ENCODE data around the gene GIPC3.

Gene GIPC3

GRCh38 chr19:3585301-3586126 is at the start of gene GIPC3:
Gene GIPC3 (plus strand): TSS chr19:3585478. CDS start chr19:3585598, 120 bp downstream.
- no peak for DNase-seq

GRCh38 chr19:3535563-3535965 is 49.7 kb upstream of the GIPC3 start:
- no peak for DNase-seq

- no peak for DNase-seq
Observed at GRCh38 chr19:3535981-3536380, 49.3 kb upstream of the GIPC3 start.

- DNase-seq = no peak
Observed at GRCh38 chr19:3536429-3537100, 48.7 kb upstream of the GIPC3 start.

GRCh38 chr19:3537101-3537437 is 48.2 kb upstream of the GIPC3 start:
- no peak for DNase-seq

- no peak for DNase-seq
Observed at GRCh38 chr19:3537438-3538240, 47.6 kb upstream of the GIPC3 start.

- DNase-seq = no peak
Observed at GRCh38 chr19:3538258-3538929, 46.9 kb upstream of the GIPC3 start.

- DNase-seq = no peak
Observed at GRCh38 chr19:3538965-3539755, 46.1 kb upstream of the GIPC3 start, which contains the start of gene TEKTIP1. Gene TEKTIP1 (plus strand): TSS chr19:3539174. CDS start chr19:3539178, 4 bp downstream.

- DNase-seq = no peak
Observed at GRCh38 chr19:3539756-3540118, 45.5 kb upstream of the GIPC3 start.

GRCh38 chr19:3543150-3544057 is 41.9 kb upstream of the GIPC3 start:
- no peak for DNase-seq

- DNase-seq = no peak
Observed at GRCh38 chr19:3544058-3544376, 41.3 kb upstream of the GIPC3 start.

- no peak for DNase-seq
Observed at GRCh38 chr19:3544742-3545668, 40.3 kb upstream of the GIPC3 start.

- DNase-seq = no peak
Observed at GRCh38 chr19:3545669-3546034, 39.6 kb upstream of the GIPC3 start.

GRCh38 chr19:3546119-3546518 is 39.2 kb upstream of the GIPC3 start:
- DNase-seq = no peak

- no peak for DNase-seq
Observed at GRCh38 chr19:3547301-3547731, 38.0 kb upstream of the GIPC3 start.

- DNase-seq = no peak
Observed at GRCh38 chr19:3547767-3548282, 37.5 kb upstream of the GIPC3 start.

- no peak for DNase-seq
Observed at GRCh38 chr19:3548606-3549005, 36.7 kb upstream of the GIPC3 start.

GRCh38 chr19:3549816-3550215 is 35.5 kb upstream of the GIPC3 start:
- DNase-seq = no peak

- DNase-seq = no peak
Observed at GRCh38 chr19:3550947-3551791, 34.1 kb upstream of the GIPC3 start.
